Right lobe of liver (tissue), 4 donors: Measurements from ENCODE around the gene UBC.
"Not testable (repeated sequence)": the region's sequence is repeated elsewhere in the genome, so short reads cannot be mapped to it uniquely, and the experiment has no call there.

Experiments
- CTCF ChIP-seq, 4 donors: fragments of 200-600 bp in 3 of 4; fragments of 450-650 bp in 1 of 4; IDR thresholded peaks; one replicate each; pipeline versions ENCODE4 v1.5.1 to v1.8.0; 2016 to 2022; ENCODE audit warnings: antibody characterized with exemption in 4 of 4, mild to moderate bottlenecking in 2 of 4
- POLR2A ChIP-seq: fragments of 450-650 bp; IDR thresholded peaks from one replicate; pipeline ENCODE4 v1.6.1; 2017; ENCODE audit warnings: antibody characterized with exemption, mild to moderate bottlenecking
- donor health status: DM: no; HTN: no; CAD: no.
- donor health status: DM: no; HTN: no; CAD: no.
- donor health status: DM: no; HTN: yes; CAD: no.

GRCh38 chr12:124880335-124880734 lies 34.1 kb downstream of the UBC start:
- TF ChIP-seq POLR2A; CTCF (IDR thresholded peaks at IDR 0.05): not testable (repeated sequence)
